Iris pigment epithelial cell (primary cell): ENCODE measurements around the gene GPRC5B.

Source experiments
- DNase-seq: peaks from one replicate; pipeline ENCODE4 v3.0.0-alpha.2; 2011; ENCODE audit warnings: low read depth

The GPRC5B gene

DNA sequence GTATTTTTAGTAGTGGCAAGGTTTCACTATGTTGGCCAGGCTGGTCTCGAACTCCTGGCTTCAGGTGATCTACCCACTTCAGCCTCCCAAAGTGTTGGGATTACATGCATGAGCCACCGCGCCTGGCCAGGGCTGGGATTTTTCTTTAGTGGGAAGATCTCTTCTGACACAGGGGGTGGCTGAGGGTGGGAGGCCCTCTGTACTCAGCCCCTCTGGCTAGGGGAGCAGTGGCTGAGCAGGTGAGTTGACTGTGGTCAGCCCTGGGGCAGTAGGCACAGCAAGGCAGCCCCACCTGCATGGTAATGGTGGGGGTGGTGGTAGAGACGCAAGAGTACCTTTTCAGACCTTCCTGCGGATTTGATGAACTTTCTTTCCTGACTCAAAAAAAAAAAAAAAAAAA is 12.3 kb upstream of the GPRC5B start:
- no peak for DNase-seq

DNA sequence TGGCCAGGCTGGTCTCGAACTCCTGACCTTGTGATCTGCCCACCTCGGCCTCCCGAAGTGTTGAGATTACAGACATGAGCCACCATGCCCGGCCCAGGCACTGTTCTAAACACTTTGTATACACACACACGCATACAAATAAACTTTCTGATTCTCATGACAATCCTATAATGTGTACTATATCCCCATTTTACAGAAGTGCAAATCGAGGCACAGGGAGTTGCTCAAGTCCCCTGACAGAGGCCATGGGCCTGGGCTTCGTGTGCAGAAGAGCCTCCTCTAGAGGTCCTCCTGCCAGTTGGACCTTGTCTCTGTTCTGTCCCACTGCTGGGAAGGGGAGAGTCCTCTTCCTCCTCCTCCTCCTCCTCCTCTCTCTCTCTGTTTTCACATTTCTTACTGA is 9.9 kb upstream of the GPRC5B start:
- DNase-seq, result no peak

GRCh38 chr16:19892902-19893301 is 8.3 kb upstream of the GPRC5B start:
- DNase-seq, result no peak

DNA sequence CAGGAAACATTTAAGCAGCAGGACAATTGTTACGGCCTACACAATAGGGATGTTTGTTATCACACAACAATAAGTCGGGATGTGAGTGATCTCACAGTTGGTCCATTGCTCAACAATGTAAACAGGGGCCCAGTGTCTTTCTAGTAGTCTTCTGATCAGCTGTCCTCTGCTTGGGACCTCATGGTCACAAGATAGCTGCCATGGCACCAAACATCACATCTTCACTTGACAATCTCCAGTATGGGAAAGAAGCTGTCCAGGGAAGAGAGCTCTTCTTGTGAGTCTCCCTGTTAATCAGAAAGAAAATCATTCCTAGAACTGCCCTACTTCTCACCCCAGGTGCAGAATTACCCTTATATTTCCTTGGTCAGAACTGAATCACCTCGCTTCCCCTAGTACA is 6.3 kb upstream of the GPRC5B start:
- DNase-seq, result no peak

GRCh38 chr16:19888834-19889233 is 4.2 kb upstream of the GPRC5B start:
- peak; percentile 25 for DNase-seq

GRCh38 chr16:19886073-19886941 is 1.7 kb upstream of the GPRC5B start:
- DNase-seq, result peak; percentile 81

DNA sequence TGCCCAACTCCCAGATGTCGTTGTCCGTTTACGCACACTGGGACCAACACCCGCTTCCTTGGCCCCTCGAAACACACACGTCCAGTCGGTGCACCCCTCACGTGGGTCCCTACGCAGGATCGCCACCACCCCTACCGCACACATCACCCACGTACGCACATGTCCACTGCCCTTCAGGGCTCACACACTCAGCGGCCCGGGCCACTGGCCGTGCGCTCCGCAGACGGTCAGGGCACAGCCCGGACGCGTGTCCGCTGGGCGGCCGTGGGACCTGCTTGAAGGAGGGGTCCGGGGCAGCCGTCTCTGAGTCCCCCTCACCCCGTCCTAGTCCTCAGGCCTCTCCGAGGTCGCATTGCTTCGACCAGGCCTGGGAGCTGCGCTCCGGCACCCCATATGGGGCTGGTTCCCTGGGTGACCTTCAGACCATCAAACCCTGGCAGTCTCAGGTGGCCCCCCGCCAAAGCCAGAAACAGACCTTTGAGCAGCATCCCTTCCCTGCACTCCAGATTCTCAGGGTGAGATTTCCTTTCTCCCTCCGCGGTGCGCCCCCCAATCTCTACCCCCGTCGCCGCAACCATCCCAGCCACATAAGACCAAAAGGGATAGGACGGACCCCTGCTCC is 914 bp upstream of the GPRC5B start:
- no peak for DNase-seq

GRCh38 chr16:19883966-19884485 is 622 bp downstream of the GPRC5B start:
- DNase-seq, result no peak

DNA sequence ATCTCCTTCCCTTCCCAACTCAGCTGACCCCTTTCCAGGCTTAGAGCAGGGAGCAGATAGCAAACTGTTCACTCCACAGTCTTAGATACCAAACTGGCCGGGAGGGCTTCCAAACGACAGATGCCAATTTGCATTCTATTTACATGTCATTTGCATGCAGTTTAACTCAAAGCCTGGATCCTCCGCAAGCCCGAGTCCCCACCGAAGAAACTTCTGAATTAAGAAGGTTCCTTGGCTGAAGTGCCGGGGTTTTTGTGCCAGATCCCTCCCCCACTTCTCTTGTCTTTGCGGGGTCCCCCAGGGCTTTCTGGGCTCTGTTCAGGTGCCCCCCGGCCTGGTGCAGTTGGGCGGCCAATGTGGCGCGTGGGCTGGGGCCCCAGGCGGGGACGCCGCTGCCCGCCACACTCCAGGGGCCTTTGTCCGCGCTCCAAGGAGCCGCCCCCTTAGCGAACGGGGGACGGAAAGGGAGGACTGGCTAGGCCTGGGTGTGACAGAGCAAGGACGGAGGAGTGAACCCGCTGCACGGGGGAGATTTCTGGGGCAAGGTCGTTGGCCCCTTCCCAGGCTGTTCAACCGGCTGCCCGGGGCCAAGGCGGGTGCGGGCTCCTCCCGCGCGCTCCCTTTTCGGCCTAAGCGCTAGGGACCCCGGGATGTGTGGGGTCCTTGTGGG is 1.2 kb downstream of the GPRC5B start:
- peak; percentile 49 for DNase-seq

DNA sequence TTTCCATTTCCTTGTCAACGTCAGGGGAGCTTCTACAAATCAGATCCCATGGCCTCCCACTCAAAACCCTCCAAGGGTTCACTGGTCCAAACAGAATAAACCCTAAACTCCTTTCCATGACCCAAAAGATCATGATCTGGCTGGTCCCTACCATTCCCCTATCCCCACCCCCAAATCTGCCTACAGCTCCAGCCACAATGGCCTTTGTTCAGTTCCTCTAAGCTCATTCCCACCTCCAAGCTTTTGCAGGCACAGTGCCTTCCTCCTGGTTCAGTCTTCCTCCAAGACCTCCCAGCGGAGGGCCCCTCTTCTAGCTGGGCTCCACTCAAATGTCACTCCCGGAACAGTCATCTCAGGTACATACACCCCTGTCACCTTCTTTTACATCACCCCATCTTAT is 2.0 kb downstream of the GPRC5B start:
- no peak for DNase-seq

- DNase-seq, result no peak
Observed at GRCh38 chr16:19882186-19882585, 2.5 kb downstream of the GPRC5B start.

- no peak for DNase-seq
Observed at GRCh38 chr16:19881783-19882182, 2.9 kb downstream of the GPRC5B start.

GRCh38 chr16:19881028-19881427 is 3.6 kb downstream of the GPRC5B start:
- DNase-seq, result no peak

DNA sequence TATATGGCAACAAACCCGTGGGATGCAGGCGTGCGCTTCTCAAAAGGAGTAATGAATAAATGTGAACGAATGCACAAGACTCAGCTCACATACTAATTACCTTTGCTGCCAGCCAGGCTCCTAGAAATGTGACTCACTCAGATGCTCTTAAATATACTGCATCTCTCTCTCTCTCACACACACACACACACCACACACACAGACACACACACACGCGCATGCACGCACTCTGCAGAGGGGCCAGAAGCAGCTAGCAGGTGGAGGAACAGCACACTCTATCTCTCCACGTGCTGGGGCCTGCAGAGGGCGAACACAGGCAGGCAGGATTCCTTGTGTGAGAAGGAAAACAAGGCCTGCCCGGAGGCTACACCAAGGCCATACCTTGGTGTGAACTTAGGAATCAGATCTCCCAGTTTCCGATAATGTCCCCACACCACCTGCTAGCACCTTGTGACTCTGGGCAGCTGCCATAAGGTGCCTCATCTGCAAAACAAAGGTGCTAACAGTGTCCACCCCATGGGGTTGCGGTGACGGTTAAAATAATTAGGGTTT is 5.3 kb downstream of the GPRC5B start:
- peak; percentile 54 for DNase-seq

DNA sequence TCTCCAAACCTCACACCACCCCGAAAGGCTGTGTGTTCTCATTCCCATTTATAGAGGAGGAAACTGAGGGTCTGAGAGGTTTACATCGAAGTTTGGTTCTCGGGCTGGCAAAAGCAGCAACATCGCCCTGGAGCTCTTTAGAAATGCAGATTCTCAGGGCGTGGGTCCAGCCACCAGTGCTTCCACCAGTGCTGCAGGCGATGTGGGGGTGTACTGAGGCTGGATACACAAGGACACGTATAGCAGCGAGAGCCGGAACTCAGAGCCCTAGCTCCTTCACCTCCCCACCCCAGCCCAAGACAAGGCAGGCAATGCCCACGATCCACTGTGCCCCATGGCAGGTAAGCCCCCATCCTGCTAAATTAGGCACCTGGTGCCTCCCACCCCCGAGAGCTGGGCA is 5.9 kb downstream of the GPRC5B start:
- no peak for DNase-seq

GRCh38 chr16:19876501-19877059 is 8.1 kb downstream of the GPRC5B start:
- DNase-seq, result no peak

- no peak for DNase-seq
Observed at GRCh38 chr16:19875900-19876299, 8.7 kb downstream of the GPRC5B start.

DNA sequence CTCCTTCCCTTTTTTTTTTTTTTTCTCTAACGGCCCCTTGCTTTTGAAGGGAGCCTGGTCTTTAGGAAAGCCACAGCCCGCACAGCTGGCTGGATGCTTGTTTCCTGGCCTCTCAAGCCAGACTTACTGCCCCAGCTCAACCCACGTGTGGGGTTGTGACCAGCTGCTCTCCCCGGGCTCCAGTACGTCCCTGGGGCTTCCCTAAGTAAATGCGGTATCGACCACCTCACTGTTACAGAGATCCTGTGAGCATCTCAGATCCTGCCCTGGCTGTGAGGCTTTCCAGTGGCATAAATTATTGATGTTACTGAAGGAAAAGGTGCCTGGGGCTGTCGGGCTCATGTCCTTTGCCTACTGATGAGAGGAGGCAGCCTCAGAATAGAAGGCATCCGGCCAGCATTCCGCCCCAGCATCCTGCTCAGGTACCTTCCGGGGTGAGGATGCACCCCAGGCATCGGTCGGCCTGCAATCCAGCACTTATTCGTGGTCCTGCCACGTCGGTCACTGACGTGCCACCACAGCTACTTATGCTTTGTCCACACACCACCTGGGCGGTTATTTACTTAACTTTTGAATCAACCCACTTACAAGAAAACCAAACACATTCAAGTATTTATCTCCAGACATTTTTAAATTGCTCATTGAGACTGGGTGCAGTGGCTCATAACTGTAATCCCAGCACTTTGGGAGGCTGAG is 9.6 kb downstream of the GPRC5B start:
- no peak for DNase-seq

GRCh38 chr16:19874026-19874425 is 10.6 kb downstream of the GPRC5B start:
- peak; percentile 16 for DNase-seq

- DNase-seq, result no peak
Observed at GRCh38 chr16:19872935-19873334, 11.7 kb downstream of the GPRC5B start.

DNA sequence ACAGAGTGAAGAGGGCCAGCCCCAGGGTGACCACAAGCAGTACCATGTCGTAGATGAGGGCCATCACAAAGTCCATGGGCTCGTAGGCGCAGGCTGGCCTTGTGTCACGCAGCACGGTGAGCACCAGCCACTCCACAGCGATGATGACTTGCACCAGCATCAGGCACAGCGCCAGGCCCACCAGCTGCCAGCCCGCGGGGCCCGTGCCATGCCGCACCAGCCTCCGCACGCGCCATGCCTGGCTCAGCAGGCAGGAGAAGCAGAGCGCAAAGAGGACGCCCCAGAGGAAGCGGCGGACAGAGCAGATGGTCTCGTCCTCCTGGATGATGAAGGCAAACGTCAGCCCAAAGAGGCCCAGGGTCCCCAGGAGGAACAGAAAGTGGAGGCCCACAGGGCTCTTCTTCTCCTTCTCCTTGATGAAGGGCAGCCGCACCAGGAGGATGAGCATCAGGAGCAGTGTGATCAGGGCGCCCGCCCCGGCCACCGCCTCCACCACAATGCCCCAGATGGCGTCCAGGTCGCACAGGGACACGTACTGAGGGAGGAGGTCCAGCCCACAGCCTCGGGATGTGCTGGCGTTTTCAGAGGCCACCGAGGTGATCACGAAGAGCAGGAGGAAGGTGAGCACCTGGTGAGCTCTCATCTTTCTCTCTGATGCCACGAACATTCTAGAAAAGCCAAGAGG is 12.3 kb downstream of the GPRC5B start:
- DNase-seq, result no peak
